CD14-positive monocyte (primary cell): ENCODE results near the gene MPDZ. TPM values are rescaled to one million over a fixed set of nuclear protein-coding genes. Genes with fewer than 3 reads are reported as not detected.

Experiments
- DNase-seq, 3 donors: peaks; one replicate each; pipeline ENCODE4 v3.0.0-alpha.2; 2011 to 2022
- H2AFZ ChIP-seq: 2 replicates; pipeline ENCODE4 v1.6.0; 2012; ENCODE audit warnings: mild to moderate bottlenecking, low read depth, low read length, inconsistent platforms; ENCODE audit not compliant: insufficient read depth, poor library complexity, severe bottlenecking
- H3K27ac ChIP-seq, 2 donors: 1 replicate in 1 of 2; 2 replicates in 1 of 2; pipeline ENCODE4 v1.5.1; 2012 to 2013; ENCODE audit warnings: low read length in 2 of 2, control low read depth in 1 of 2, inconsistent platforms in 1 of 2, low read depth in 1 of 2, mild to moderate bottlenecking in 1 of 2
- H3K27me3 ChIP-seq, 2 donors: one replicate each; pipeline versions ENCODE4 v1.6.0 to v1.6.1; 2011 to 2013; ENCODE audit warnings: low read length in 2 of 2; ENCODE audit not compliant: control insufficient read depth in 2 of 2, insufficient read depth in 2 of 2
- H3K36me3 ChIP-seq, 2 donors: replicated peaks in 1 of 2; 1 replicate in 1 of 2; 2 replicates in 1 of 2; pipeline versions ENCODE4 v1.5.1 to v1.6.1; 2012 to 2013; ENCODE audit warnings: low read length in 2 of 2, control low read depth in 1 of 2, inconsistent platforms in 1 of 2, mild to moderate bottlenecking in 1 of 2; ENCODE audit not compliant: insufficient read depth in 2 of 2, control insufficient read depth in 1 of 2
- H3K4me1 ChIP-seq, 2 donors: 1 replicate in 1 of 2; 2 replicates in 1 of 2; pipeline versions ENCODE4 v1.5.1 to v1.6.1; 2012 to 2013; ENCODE audit warnings: low read length in 2 of 2, control low read depth in 1 of 2, inconsistent platforms in 1 of 2, mild to moderate bottlenecking in 1 of 2, moderate library complexity in 1 of 2; ENCODE audit not compliant: insufficient read depth in 2 of 2, control insufficient read depth in 1 of 2
- H3K4me2 ChIP-seq: replicated peaks from 2 replicates; pipeline ENCODE3; 2012; ENCODE audit warnings: low read length, moderate library complexity, mild to moderate bottlenecking; ENCODE audit not compliant: poor library complexity, severe bottlenecking; ENCODE audit errors: extremely low read depth
- H3K4me3 ChIP-seq, 3 experiments: fragments of 200-600 bp in 1 of 3; sonication (generic) in 1 of 3; replicated peaks in 1 of 3; 1 replicate in 2 of 3; 2 replicates in 1 of 3; pipeline ENCODE4 v1.5.1; 2011 to 2013; ENCODE audit warnings: low read length in 3 of 3, mild to moderate bottlenecking in 3 of 3, control low read depth in 2 of 3, low read depth in 2 of 3, inconsistent platforms in 1 of 3, moderate library complexity in 1 of 3
- H3K79me2 ChIP-seq: 2 replicates; pipeline ENCODE4 v1.6.0; 2012; ENCODE audit warnings: mild to moderate bottlenecking, control low read depth, inconsistent platforms, low read length, moderate library complexity; ENCODE audit not compliant: insufficient read depth
- H3K9ac ChIP-seq: 2 replicates; pipeline ENCODE4 v1.6.0; 2017; ENCODE audit warnings: low read length, mild to moderate bottlenecking; ENCODE audit not compliant: insufficient read depth, poor library complexity, severe bottlenecking
- H3K9me3 ChIP-seq, 2 donors: replicated peaks in 1 of 2; 1 replicate in 1 of 2; 2 replicates in 1 of 2; pipeline versions ENCODE4 v1.5.1 to v1.6.1; 2012 to 2013; ENCODE audit warnings: low read length in 2 of 2, control low read depth in 1 of 2; ENCODE audit not compliant: control insufficient read depth in 1 of 2, insufficient read depth in 1 of 2
- H4K20me1 ChIP-seq: 2 replicates; pipeline ENCODE4 v1.6.0; 2012; ENCODE audit warnings: mild to moderate bottlenecking, low read length, control low read depth, moderate library complexity; ENCODE audit not compliant: insufficient read depth
- H3K27ac Mint-ChIP-seq, 7 donors: one replicate each; pipeline ENCODE4 v1.8.0; 2020; ENCODE audit warnings: mild to moderate bottlenecking in 7 of 7, mixed read lengths in 7 of 7, moderate library complexity in 6 of 7, inconsistent platforms in 2 of 7
- H3K27me3 Mint-ChIP-seq, 3 donors: one replicate each; pipeline ENCODE4 v1.8.0; 2021 to 2022; ENCODE audit warnings: low read depth in 3 of 3, mild to moderate bottlenecking in 3 of 3, mixed read lengths in 3 of 3, moderate library complexity in 3 of 3, inconsistent platforms in 1 of 3
- H3K36me3 Mint-ChIP-seq, 2 donors: one replicate each; pipeline ENCODE4 v1.8.0; 2020; ENCODE audit warnings: mixed read lengths in 2 of 2, inconsistent platforms in 1 of 2, mild to moderate bottlenecking in 1 of 2
- H3K4me1 Mint-ChIP-seq: one replicate; pipeline ENCODE4 v1.8.0; 2020; ENCODE audit warnings: mild to moderate bottlenecking, mixed read lengths
- H3K4me3 Mint-ChIP-seq, 2 donors: one replicate each; pipeline ENCODE4 v1.8.0; 2020; ENCODE audit warnings: mild to moderate bottlenecking in 2 of 2, mixed read lengths in 2 of 2, moderate library complexity in 1 of 2
- H3K9me3 Mint-ChIP-seq, 7 donors: one replicate each; pipeline ENCODE4 v1.8.0; 2020 to 2022; ENCODE audit warnings: mixed read lengths in 7 of 7, mild to moderate bottlenecking in 6 of 7, moderate library complexity in 6 of 7, inconsistent platforms in 2 of 7
- WGBS: methylation state at CpG from one replicate; pipeline ENCODE4 v1.1.5; 2013; ENCODE audit warnings: missing lambda C conversion rate; ENCODE audit not compliant: insufficient coverage; 5-methylcytosine and 5-hydroxymethylcytosine counted together
- intact Hi-C, 2 donors: fragments of 100-400 bp; cut with micrococcal nuclease; formaldehyde crosslinking; loops; one replicate each; pipeline versions ENCODE4 v1.15.0 to v1.15.1; 2023
- polyA plus RNA-seq, 3 donors: library from polyadenylated mRNA; depleted of rRNA in 1 of 3; unstranded in 2 of 3; stranded (reverse) in 1 of 3; fragments of 300-500 nt in 2 of 3; fragments of >200 nt in 1 of 3; fragmentation: Illumina TruSeq in 2 of 3; gene quantifications; 1 replicate in 2 of 3; 2 replicates in 1 of 3; pipeline ENCODE4 v1.2.3, GENCODE V29; 2012 to 2021
- TF ChIP-seq, protein P1 (sequence below): fragments of 200-600 bp; IDR thresholded peaks from one replicate; pipeline ENCODE4 v1.8.0; 2022; ENCODE audit warnings: antibody characterized with exemption, mild to moderate bottlenecking

The MPDZ gene
- polyA plus RNA-seq, 3 donors: not detected

DNA sequence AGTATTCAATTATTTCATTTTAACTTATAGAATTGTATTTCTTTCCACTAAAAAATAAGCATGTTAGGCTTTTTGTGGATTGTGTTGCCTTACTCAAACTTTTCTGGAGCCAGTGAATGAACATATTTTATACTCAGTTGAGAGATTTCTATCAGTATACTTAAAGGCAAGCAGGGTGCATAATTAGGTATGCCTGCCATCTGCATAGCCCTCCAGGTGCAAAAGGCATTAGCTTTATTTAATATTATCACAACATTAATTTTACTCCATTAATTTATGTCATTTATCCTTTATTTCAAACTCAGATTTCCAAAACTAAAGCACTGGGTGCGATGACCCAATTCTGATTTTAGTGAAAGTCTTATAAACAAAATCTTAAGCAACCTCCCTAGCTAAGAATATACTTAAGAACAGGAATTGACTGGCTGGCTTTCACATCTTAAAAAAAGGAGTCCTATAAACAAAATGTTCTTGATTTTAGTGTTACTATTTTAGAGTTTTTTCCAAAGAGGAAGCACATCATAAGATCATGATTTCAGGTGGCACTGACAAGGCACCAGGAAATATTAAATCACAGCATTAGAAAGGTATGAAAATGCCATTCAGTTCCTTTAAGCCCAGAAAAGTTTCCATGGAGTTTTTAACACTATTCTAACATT is 178.4 kb downstream of the MPDZ start:
- Histone ChIP-seq H3K9ac (no peak overlapping the region), H3K79me2 (no peaks in the 10 kb centered on the region)

DNA sequence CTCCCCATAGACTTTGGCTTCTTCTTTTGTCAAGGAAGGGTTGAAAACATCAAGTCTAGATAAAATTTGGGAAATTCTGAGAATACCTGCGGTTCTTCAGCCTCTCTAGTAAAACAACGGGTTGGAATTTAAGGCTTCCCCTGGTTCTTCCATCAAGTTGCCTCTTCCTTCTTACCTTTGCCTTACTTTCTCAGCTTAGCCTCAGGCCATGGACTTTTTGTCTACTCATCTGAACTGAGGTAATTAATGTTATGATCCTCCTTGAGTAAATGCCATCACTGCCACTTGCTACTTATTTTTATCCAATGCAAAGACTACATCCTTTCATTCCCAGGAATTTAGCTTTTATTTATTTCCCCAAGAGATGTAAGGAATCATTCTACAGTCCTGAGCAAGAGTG is 184.4 kb downstream of the MPDZ start:
- Histone ChIP-seq H3K36me3 (no peaks in the 10 kb centered on the region), H4K20me1 (no peaks in the 10 kb centered on the region), H3K9me3 (no peaks in the 10 kb centered on the region), H2AFZ (no peak overlapping the region), H3K79me2 (no peaks in the 10 kb centered on the region), H3K27ac (no peak overlapping the region), H3K27me3 (no peaks in the 10 kb centered on the region), H3K4me1 (no peaks in the 10 kb centered on the region), H3K9ac (no peak overlapping the region), H3K4me2 (no peak overlapping the region), H3K4me3 (no peak overlapping the region)
- H3K27me3 Mint-ChIP-seq: no peaks in the 10 kb centered on the region
- TF ChIP-seq, protein P1, sequence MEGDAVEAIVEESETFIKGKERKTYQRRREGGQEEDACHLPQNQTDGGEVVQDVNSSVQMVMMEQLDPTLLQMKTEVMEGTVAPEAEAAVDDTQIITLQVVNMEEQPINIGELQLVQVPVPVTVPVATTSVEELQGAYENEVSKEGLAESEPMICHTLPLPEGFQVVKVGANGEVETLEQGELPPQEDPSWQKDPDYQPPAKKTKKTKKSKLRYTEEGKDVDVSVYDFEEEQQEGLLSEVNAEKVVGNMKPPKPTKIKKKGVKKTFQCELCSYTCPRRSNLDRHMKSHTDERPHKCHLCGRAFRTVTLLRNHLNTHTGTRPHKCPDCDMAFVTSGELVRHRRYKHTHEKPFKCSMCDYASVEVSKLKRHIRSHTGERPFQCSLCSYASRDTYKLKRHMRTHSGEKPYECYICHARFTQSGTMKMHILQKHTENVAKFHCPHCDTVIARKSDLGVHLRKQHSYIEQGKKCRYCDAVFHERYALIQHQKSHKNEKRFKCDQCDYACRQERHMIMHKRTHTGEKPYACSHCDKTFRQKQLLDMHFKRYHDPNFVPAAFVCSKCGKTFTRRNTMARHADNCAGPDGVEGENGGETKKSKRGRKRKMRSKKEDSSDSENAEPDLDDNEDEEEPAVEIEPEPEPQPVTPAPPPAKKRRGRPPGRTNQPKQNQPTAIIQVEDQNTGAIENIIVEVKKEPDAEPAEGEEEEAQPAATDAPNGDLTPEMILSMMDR: no peak
- no peaks in the 10 kb centered on the region for H3K4me1 Mint-ChIP-seq
- no peaks in the 10 kb centered on the region for H3K36me3 Mint-ChIP-seq
- WGBS: no CpG with 5 or more reads among the region's 2 CpGs
- intact Hi-C loops: no loop called here
- H3K27ac Mint-ChIP-seq: no peak overlapping the region
- peaks cover 0 to 1% (median 0%) of the 10 kb centered on the region in 7 donors for H3K9me3 Mint-ChIP-seq
- no peak for DNase-seq
- H3K4me3 Mint-ChIP-seq: no peak overlapping the region

More for the DNA sequence above, 178.4 kb downstream of the MPDZ start:
- H2AFZ ChIP-seq: no peak overlapping the region
- no peak overlapping the region for H3K4me3 ChIP-seq
- no peaks in the 10 kb centered on the region for H3K9me3 ChIP-seq
- Mint-ChIP-seq H3K4me3 (no peak overlapping the region), H3K4me1 (no peaks in the 10 kb centered on the region), H3K27ac (no peak overlapping the region), H3K9me3 (peaks cover 0 to 3% (median 1%) of the 10 kb centered on the region in 7 donors), H3K36me3 (no peaks in the 10 kb centered on the region), H3K27me3 (no peaks in the 10 kb centered on the region)
- H4K20me1 ChIP-seq: no peaks in the 10 kb centered on the region
- TF ChIP-seq, protein P1: no peak
- no peak overlapping the region for H3K27ac ChIP-seq
- intact Hi-C loops: no loop called here
- no peaks in the 10 kb centered on the region for H3K27me3 ChIP-seq
- no peaks in the 10 kb centered on the region for H3K4me1 ChIP-seq
- no peaks in the 10 kb centered on the region for H3K36me3 ChIP-seq
- DNase-seq: no peak
- no CpG with 5 or more reads among the region's 1 CpG for WGBS
- no peak overlapping the region for H3K4me2 ChIP-seq
